Limb (tissue), 2 donors: ENCODE measurements around the gene ST6GALNAC3.

ENCODE experiments used
- DNase-seq, 2 donors: peaks; one replicate each; pipeline ENCODE4 v3.0.0-alpha.2; 2016; ENCODE audit errors: extremely low spot score in 2 of 2

ST6GALNAC3 gene

DNA sequence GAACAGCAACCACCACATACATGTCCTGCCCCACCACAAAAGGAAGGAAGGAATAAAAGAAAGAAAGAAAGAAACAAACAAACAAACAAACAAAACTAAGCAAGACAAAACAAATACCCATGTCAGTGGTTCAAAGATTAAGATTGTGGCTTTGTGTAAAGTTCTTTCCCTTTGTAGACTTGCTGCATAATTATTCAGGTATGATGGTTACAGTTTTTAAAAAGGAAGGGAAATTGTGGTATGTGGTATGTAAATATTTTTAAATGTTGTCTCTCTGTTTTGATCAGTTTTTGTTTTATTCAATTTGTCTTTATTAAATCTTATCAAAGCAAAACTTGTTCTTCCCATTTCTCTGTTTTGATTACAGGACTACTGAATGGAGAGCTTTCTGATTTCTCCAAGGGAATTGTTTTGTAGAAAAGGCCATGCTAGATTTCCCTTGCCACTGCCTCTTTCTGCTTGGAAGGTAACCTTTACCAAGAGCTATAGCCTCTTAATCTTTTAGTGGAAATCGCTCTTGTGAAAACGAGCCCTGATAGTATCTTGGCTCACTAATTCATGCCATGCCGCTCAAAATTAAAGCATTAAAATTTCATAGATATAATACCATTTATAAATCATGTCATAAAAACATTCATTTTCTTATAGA lies 502.5 kb downstream of the ST6GALNAC3 start:
- DNase-seq = no peak

GRCh38 chr1:76577525-76578185 lies 503.1 kb downstream of the ST6GALNAC3 start:
- peak in 1 of 2 donors; percentile 5 for DNase-seq

GRCh38 chr1:76580206-76580605 lies 505.7 kb downstream of the ST6GALNAC3 start:
- no peak for DNase-seq

DNA sequence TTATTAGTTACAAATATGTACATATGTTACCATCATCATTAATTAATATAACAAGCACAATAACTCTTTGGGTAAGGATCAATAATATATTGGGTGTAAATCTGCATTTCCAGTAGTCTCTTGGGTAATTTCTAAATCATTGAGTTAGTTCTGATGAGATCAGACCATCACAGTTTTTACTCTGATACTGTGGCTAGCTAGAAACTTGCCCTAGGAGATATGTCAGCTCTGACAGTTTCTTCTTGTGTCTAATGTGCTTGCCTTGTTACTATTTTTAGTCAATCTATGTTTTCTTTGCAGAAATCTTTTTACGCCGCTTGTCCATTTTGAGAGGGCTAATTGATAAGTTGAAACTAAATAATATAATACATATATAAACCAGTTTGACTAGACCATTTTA lies 507.2 kb downstream of the ST6GALNAC3 start:
- DNase-seq = no peak

GRCh38 chr1:76583235-76583868 lies 508.8 kb downstream of the ST6GALNAC3 start:
- no peak for DNase-seq

GRCh38 chr1:76583875-76584477 lies 509.4 kb downstream of the ST6GALNAC3 start:
- DNase-seq = no peak

GRCh38 chr1:76585980-76586674 lies 511.6 kb downstream of the ST6GALNAC3 start:
- no peak for DNase-seq

- no peak for DNase-seq
Observed at GRCh38 chr1:76587212-76587611, 512.7 kb downstream of the ST6GALNAC3 start.

DNA sequence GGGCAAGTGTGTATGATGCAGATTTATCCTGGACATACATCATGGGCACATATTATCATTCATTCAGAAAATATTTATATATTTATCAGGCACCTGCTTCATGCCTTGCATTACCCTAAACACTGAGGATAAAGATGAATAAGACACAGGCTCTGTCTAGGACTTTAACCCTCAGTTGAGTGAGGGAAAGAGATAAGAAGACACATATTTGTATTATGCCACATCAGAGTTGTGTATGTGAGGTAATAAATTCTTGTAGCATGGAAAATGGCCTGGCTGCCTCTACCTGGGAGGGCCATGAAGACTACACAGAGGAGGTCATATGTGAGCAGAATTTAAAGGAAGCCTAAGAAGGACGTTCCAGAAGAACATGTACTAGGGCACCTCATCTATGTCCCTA lies 516.9 kb downstream of the ST6GALNAC3 start:
- no peak for DNase-seq

GRCh38 chr1:76591963-76592362 lies 517.4 kb downstream of the ST6GALNAC3 start:
- DNase-seq = no peak

DNA sequence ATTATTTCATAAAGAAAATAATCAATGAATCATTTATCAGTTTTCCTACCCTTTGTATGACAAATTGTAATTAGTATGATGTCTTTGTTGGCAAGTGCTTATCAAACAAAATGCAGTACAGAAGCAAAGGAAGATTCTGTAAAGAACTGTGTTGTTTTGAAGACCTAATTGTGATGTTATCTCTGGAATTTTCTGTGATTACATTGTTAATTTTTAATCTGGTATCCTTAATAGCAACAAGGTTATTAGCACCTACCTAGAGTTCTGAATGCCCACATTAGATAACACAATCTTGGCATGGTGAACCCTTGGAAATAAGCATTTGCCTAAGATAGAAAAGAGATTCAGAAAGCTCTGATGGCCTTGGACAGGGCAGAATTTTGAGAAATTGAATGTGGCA lies 518.6 kb downstream of the ST6GALNAC3 start:
- DNase-seq = no peak

DNA sequence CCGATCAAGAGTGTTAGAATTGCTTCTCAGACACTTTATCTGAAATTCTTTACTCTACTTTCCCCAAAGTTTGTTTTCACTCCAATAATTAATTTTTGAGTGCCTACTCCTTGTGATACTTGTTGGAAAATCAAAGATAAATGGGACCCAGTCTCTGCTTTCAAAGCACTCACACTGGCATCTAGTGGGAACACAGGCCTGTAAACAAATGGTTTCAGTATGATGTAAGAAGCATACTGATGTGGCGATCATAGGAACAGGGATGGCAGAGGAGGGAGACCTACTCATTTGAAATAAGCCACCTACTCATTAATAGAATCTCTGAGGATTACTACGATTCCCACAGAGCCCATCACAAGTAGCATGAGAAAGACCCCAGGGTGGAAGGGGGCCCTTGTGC lies 519.1 kb downstream of the ST6GALNAC3 start:
- no peak for DNase-seq

DNA sequence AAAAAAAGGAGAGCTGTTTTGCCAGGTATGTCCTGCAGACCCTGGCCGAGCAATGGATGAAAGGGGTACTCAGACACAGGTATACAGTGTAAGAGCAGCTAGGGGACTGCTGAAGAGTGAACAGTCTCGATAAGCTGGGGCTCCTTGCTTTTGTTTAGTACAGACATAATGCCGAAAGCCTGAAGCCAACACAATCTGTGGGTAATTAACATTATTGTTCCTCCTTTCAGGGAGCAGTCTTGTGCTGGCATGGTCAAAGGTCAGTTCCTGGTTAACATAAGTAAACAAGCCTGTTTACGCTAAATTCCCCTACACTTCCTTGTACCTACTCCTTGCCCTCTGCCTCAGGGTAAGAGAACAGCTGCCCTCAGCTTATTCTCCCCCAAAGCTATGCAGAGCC lies 520.5 kb downstream of the ST6GALNAC3 start:
- DNase-seq = no peak

DNA sequence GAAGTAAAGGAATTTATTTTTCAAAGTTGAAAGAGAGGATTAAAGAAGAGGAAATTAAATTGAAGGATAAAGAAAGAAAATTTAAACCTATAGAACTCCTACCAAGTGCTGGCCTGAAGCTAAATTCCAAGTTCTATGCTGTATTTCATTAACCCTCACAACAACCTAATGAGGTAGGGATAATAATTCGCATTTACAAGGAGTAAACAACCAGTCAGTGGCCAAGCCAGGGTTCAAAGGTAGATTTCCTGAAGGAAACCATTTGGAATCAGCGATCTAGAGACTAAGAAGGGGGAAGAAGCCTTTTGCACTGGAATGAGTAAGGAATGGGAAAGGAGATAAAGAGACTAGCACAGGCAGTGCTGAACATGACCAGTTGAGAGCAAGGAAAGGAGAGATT lies 526.9 kb downstream of the ST6GALNAC3 start:
- no peak for DNase-seq

DNA sequence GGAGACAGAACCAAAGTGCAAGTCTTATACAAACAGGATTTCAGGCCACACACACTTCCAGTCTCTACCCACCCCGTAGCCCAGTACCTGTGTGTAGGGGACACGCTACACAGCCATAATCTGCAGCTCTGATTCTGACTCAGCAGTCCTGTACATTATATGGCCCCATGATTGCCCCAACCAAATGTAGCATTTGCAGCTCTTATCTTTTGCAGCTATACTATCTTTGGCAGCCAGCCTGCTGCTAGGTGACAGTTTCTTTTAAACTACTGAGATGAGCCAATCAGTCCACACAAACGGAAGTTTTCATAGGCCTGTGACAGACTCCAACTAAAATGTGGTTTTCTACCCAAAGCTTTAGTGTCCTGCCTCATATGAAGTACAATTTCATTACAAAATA lies 533.2 kb downstream of the ST6GALNAC3 start:
- no peak for DNase-seq

DNA sequence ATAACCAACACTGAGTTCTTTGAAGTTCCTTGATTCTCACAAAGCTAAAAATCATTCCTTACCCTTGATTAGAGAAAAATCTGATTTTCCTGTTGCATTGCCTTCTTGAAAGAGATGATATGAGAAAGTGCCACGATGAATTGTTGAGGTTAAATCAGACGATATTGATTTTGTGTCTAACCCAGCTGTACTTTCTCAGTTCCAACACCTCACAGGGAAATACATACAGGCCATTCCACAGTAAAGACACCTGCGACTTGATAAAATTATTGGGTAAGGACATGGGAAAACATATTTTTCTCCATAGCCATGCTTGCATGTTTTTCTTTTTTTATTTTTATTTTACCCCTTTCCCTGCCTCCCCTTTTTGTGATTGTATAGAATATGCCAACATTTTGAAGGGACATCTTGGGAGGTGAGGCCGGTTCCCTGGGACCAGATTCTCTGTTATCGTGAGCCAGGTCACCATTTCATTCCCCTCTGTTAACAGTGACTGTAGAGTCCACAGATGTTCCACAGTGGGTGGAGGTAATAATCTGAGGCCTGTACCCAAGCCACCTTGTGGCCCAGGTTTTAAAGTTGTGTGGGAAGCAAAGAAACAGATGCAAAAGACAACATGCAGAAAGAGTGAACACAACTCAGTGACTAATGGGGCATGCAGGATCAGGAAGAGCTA lies 537.4 kb downstream of the ST6GALNAC3 start:
- no peak for DNase-seq

GRCh38 chr1:76613886-76614285 lies 539.3 kb downstream of the ST6GALNAC3 start:
- no peak for DNase-seq

GRCh38 chr1:76615253-76616035 lies 540.9 kb downstream of the ST6GALNAC3 start:
- DNase-seq = no peak

DNA sequence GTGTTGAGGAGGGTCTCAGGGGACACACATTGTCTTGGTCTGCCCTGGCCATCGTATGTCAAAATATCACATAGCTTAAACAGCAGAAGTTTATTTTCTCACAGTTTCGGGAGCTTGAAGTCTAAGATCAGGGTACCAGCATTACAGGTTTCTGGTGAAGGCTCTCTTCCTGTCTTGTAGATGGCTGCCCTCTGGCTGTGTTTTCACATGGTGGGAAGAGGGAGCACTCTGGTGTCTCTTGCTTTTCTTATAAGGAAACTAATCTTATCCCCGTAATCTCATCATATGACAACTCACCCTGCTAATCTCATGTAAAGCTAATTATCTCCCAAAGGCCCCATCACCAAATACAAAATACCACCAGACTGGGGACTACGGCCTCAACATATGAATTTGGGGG lies 545.8 kb downstream of the ST6GALNAC3 start:
- DNase-seq = no peak

DNA sequence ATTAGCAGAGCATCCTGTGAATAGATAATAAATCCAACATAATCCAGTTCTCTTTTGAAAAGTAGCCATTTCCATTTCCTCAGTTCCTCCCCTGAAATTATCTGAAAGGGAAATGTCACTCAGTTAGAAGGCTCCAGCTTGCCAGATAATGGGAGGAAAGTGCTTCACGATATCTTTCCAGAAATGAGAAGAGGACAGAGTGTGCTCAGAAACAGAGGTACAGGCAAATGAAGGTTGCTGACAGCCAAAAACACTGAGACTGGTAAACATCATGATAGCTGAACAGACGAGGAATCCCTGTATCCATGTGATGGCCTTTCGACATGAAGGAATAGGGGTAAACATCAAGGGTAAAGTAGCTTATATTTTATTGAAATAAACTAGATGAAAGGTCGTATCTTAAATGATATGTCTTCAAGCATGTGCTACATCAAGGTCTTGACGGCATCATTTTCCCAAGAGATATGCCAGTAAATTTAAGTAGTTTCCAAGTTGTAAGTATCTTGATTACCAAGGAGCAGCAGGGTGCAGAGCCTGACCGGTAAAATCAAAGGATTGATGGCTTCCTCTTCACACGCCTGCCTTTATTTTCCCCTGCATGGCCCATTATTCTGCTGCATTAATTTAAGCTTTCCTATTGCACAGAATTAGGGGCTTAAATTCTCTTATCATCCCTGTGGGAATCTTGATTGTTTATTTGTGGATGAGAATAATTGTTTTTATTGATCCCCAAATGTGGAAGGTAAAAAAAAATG lies 548.4 kb downstream of the ST6GALNAC3 start:
- DNase-seq = no peak
